Astrocyte (in vitro differentiated cells and primary cell): ENCODE measurements around the gene ZNF540. TPM values are rescaled to one million over a fixed set of nuclear protein-coding genes. Genes with fewer than 3 reads are reported as not detected.
A peak's percentile ranks its signal among the peaks of the same experiment; 100 is the strongest.

Source experiments
- DNase-seq: peaks from one replicate; pipeline ENCODE4 v3.0.0-alpha.2; 2010; ENCODE audit warnings: low read depth
- FAIRE-seq: peaks from 2 replicates; lab custom pipeline; 2011; peaks lifted over from hg19 to GRCh38; lab: Jason Lieb, UNC
- H2AFZ ChIP-seq: 2 replicates; pipeline ENCODE4 v1.6.0; 2012; ENCODE audit warnings: low read depth, low read length, inconsistent platforms
- H3K27ac ChIP-seq: 2 replicates; pipeline ENCODE4 v1.5.1; 2011; ENCODE audit warnings: low read depth, low read length, inconsistent platforms
- H3K27me3 ChIP-seq: 2 replicates; pipeline ENCODE4 v1.6.0; 2011; ENCODE audit warnings: low read length, inconsistent platforms; ENCODE audit not compliant: insufficient read depth
- H3K36me3 ChIP-seq: 2 replicates; pipeline ENCODE4 v1.5.1; 2011; ENCODE audit warnings: low read length, inconsistent platforms; ENCODE audit not compliant: insufficient read depth
- H3K4me1 ChIP-seq: 2 replicates; pipeline ENCODE4 v1.5.1; 2011; ENCODE audit warnings: low read length, inconsistent platforms; ENCODE audit not compliant: insufficient read depth
- H3K4me2 ChIP-seq: 2 replicates; pipeline ENCODE4 v1.6.0; 2012; ENCODE audit warnings: low read length, inconsistent platforms
- H3K4me3 ChIP-seq: 2 replicates; pipeline ENCODE4 v1.5.1; 2011; ENCODE audit warnings: low read depth, mild to moderate bottlenecking, low read length, inconsistent platforms; ENCODE audit not compliant: insufficient read depth
- H3K79me2 ChIP-seq: 2 replicates; pipeline ENCODE4 v1.6.0; 2012; ENCODE audit warnings: mild to moderate bottlenecking, low read length, inconsistent platforms; ENCODE audit not compliant: insufficient read depth
- H3K9ac ChIP-seq: 2 replicates; pipeline ENCODE4 v1.6.0; 2012; ENCODE audit warnings: mild to moderate bottlenecking, low read length, inconsistent platforms
- H3K9me3 ChIP-seq: 2 replicates; pipeline ENCODE4 v1.5.1; 2012; ENCODE audit warnings: low read depth, mild to moderate bottlenecking, low read length, inconsistent platforms; ENCODE audit not compliant: insufficient read depth
- H4K20me1 ChIP-seq: 2 replicates; pipeline ENCODE4 v1.6.0; 2012; ENCODE audit warnings: low read length, inconsistent platforms; ENCODE audit not compliant: insufficient read depth
- H3K27ac Mint-ChIP-seq: one replicate; pipeline ENCODE4 v1.8.0; 2021; ENCODE audit warnings: mild to moderate bottlenecking, mixed read lengths; ENCODE audit not compliant: unreplicated experiment
- H3K27me3 Mint-ChIP-seq: one replicate; pipeline ENCODE4 v1.8.0; 2021; ENCODE audit warnings: low read depth, mixed read lengths; ENCODE audit not compliant: unreplicated experiment
- H3K36me3 Mint-ChIP-seq: one replicate; pipeline ENCODE4 v1.8.0; 2021; ENCODE audit warnings: low read depth, mixed read lengths; ENCODE audit not compliant: unreplicated experiment
- H3K4me1 Mint-ChIP-seq: one replicate; pipeline ENCODE4 v1.8.0; 2021; ENCODE audit warnings: low read depth, mixed read lengths; ENCODE audit not compliant: unreplicated experiment
- H3K4me3 Mint-ChIP-seq: one replicate; pipeline ENCODE4 v1.8.0; 2021; ENCODE audit warnings: mild to moderate bottlenecking, moderate library complexity, mixed read lengths; ENCODE audit not compliant: unreplicated experiment
- H3K9me3 Mint-ChIP-seq: one replicate; pipeline ENCODE4 v1.8.0; 2021; ENCODE audit warnings: mild to moderate bottlenecking, mixed read lengths; ENCODE audit not compliant: unreplicated experiment
- CTCF ChIP-seq: IDR thresholded peaks from 2 replicates; pipeline ENCODE4 v1.5.1; 2011; ENCODE audit warnings: low read depth, mild to moderate bottlenecking, inconsistent platforms, low read length, moderate library complexity; ENCODE audit not compliant: insufficient read depth
- EZH2 ChIP-seq: IDR thresholded peaks from 2 replicates; pipeline ENCODE4 v1.6.1; 2012; ENCODE audit warnings: mild to moderate bottlenecking, low read length, inconsistent platforms; ENCODE audit not compliant: insufficient read depth
- total RNA-seq: library from RNA; stranded (reverse); gene quantifications from 2 replicates; pipeline ENCODE4 v1.2.1, GENCODE V29; 2021

The ZNF540 gene
- total RNA-seq, 1 donor from 2014 or later = 0.66 TPM

- Mint-ChIP-seq H3K27ac (no peak overlapping the region), H3K9me3 (peaks cover 37% of the 10 kb centered on the region), H3K4me1 (no peaks in the 10 kb centered on the region), H3K27me3 (no peaks in the 10 kb centered on the region), H3K4me3 (no peak overlapping the region), H3K36me3 (peaks cover 14% of the 10 kb centered on the region)
- H2AFZ ChIP-seq = no peak overlapping the region
- no peak overlapping the region for H3K9ac ChIP-seq
- no peak for FAIRE-seq
- no peaks in the 10 kb centered on the region for H3K79me2 ChIP-seq
- H4K20me1 ChIP-seq = no peaks in the 10 kb centered on the region
- no peak overlapping the region for H3K27ac ChIP-seq
- peaks cover 7% of the 10 kb centered on the region for H3K36me3 ChIP-seq
- H3K9me3 ChIP-seq = peaks cover 25% of the 10 kb centered on the region
- no peaks in the 10 kb centered on the region for H3K4me1 ChIP-seq
- no peaks in the 10 kb centered on the region for H3K27me3 ChIP-seq
- no peak for DNase-seq
- no peak overlapping the region for H3K4me2 ChIP-seq
- no peak for TF ChIP-seq EZH2
- no peak for TF ChIP-seq CTCF
- H3K4me3 ChIP-seq = no peak overlapping the region
These were observed 22.5 kb upstream of the ZNF540 start for GRCh38 chr19:37572203-37572602.

- H3K9me3 ChIP-seq = peaks cover 39% of the 10 kb centered on the region
- peaks cover 40% of the 10 kb centered on the region for H3K36me3 Mint-ChIP-seq
- H3K9me3 Mint-ChIP-seq = peaks cover 28% of the 10 kb centered on the region
- no peak for DNase-seq
- H3K4me3 Mint-ChIP-seq = no peak overlapping the region
- no peaks in the 10 kb centered on the region for H3K4me1 ChIP-seq
- FAIRE-seq = no peak
- H3K9ac ChIP-seq = no peak overlapping the region
- H2AFZ ChIP-seq = no peak overlapping the region
- H3K27me3 ChIP-seq = no peaks in the 10 kb centered on the region
- H3K27ac Mint-ChIP-seq = no peak overlapping the region
- H3K4me1 Mint-ChIP-seq = no peaks in the 10 kb centered on the region
- no peak overlapping the region for H3K4me2 ChIP-seq
- no peaks in the 10 kb centered on the region for H4K20me1 ChIP-seq
- no peak for TF ChIP-seq EZH2
- TF ChIP-seq CTCF = no peak
- H3K4me3 ChIP-seq = no peak overlapping the region
- no peaks in the 10 kb centered on the region for H3K27me3 Mint-ChIP-seq
- no peak overlapping the region for H3K27ac ChIP-seq
- H3K36me3 ChIP-seq = peaks cover 5% of the 10 kb centered on the region
- H3K79me2 ChIP-seq = no peaks in the 10 kb centered on the region
These were observed 11.3 kb upstream of the ZNF540 start for GRCh38 chr19:37583340-37583739.

- Histone ChIP-seq H3K9ac (peak overlapping the region; percentile 77), H3K27ac (peak overlapping the region; percentile 66), H3K36me3 (no peaks in the 10 kb centered on the region), H3K9me3 (no peaks in the 10 kb centered on the region), H2AFZ (peak overlapping the region; percentile 97), H3K27me3 (no peaks in the 10 kb centered on the region), H3K79me2 (no peaks in the 10 kb centered on the region), H3K4me2 (peak overlapping the region; percentile 98), H3K4me3 (peak overlapping the region; percentile 85), H3K4me1 (peaks cover 13% of the 10 kb centered on the region), H4K20me1 (no peaks in the 10 kb centered on the region)
- H3K4me1 Mint-ChIP-seq = no peaks in the 10 kb centered on the region
- H3K27me3 Mint-ChIP-seq = no peaks in the 10 kb centered on the region
- peak overlapping the region; percentile 98 for H3K4me3 Mint-ChIP-seq
- H3K9me3 Mint-ChIP-seq = peaks cover 29% of the 10 kb centered on the region
- peak overlapping the region; percentile 91 for H3K27ac Mint-ChIP-seq
- peak; percentile 0 for DNase-seq
- H3K36me3 Mint-ChIP-seq = peaks cover 5% of the 10 kb centered on the region
- no peak for FAIRE-seq
- TF ChIP-seq EZH2 (no peak), CTCF (no peak)
These were observed 726 bp upstream of the ZNF540 start for GRCh38 chr19:37593996-37594303.
